Loucy (cell line): ENCODE results near the gene RUFY3.

ENCODE experiments used
- H2AFZ ChIP-seq: fragments of 200-600 bp; sonication (generic); 2 replicates; pipeline ENCODE4 v1.6.0; 2016; ENCODE audit warnings: antibody characterized with exemption, mild to moderate bottlenecking, low read length, moderate library complexity
- H3F3A ChIP-seq: fragments of 200-600 bp; 2 replicates; pipeline ENCODE4 v1.6.0; 2016; ENCODE audit warnings: antibody characterized with exemption, low read depth, mild to moderate bottlenecking
- H3K27me3 ChIP-seq: fragments of 200-600 bp; sonication (generic); 2 replicates; pipeline ENCODE4 v1.6.1; 2014; ENCODE audit warnings: low read length, mild to moderate bottlenecking; ENCODE audit not compliant: insufficient read depth, poor library complexity, severe bottlenecking
- H3K36me3 ChIP-seq: fragments of 200-600 bp; sonication (generic); 2 replicates; pipeline ENCODE4 v1.6.1; 2016; ENCODE audit warnings: low read length; ENCODE audit not compliant: insufficient read depth
- H3K4me1 ChIP-seq: fragments of 200-600 bp; sonication (generic); 2 replicates; pipeline ENCODE4 v1.5.1; 2014; ENCODE audit warnings: low read length, mild to moderate bottlenecking; ENCODE audit not compliant: insufficient read depth, poor library complexity, severe bottlenecking
- H3K4me2 ChIP-seq: fragments of 200-600 bp; sonication (generic); 2 replicates; pipeline ENCODE4 v1.6.0; 2014; ENCODE audit warnings: antibody characterized with exemption, low read length, low read depth, mild to moderate bottlenecking; ENCODE audit not compliant: poor library complexity, severe bottlenecking
- H3K4me3 ChIP-seq: fragments of 200-600 bp; sonication (generic); 2 replicates; pipeline ENCODE4 v1.5.1; 2014; ENCODE audit warnings: low read length, mild to moderate bottlenecking, mixed read lengths; ENCODE audit not compliant: poor library complexity, severe bottlenecking
- H3K79me2 ChIP-seq: fragments of 200-600 bp; sonication (generic); 2 replicates; pipeline ENCODE4 v1.6.1; 2014; ENCODE audit warnings: low read length; ENCODE audit not compliant: insufficient read depth
- H3K9ac ChIP-seq: fragments of 200-600 bp; sonication (generic); 2 replicates; pipeline ENCODE4 v1.6.0; 2014; ENCODE audit warnings: mild to moderate bottlenecking, low read depth, low read length, moderate library complexity; ENCODE audit not compliant: poor library complexity, severe bottlenecking
- H3K9me2 ChIP-seq: fragments of 200-600 bp; sonication (generic); replicated peaks from 2 replicates; pipeline ENCODE4 v1.6.1; 2016; ENCODE audit warnings: low read depth, low read length, mixed read lengths
- H3K9me3 ChIP-seq: fragments of 200-600 bp; sonication (generic); 2 replicates; pipeline ENCODE4 v1.6.1; 2014; ENCODE audit warnings: mild to moderate bottlenecking, antibody characterized with exemption, low read length, low read depth; ENCODE audit not compliant: insufficient read depth
- H4K20me1 ChIP-seq: fragments of 200-600 bp; sonication (generic); 2 replicates; pipeline ENCODE4 v1.6.0; 2014; ENCODE audit warnings: antibody characterized with exemption, low read length, mild to moderate bottlenecking; ENCODE audit not compliant: insufficient read depth, poor library complexity, severe bottlenecking
- EZH2phosphoT487 ChIP-seq: fragments of 200-600 bp; IDR thresholded peaks from 2 replicates; pipeline ENCODE4 v1.6.1; 2018; ENCODE audit warnings: antibody characterized with exemption, mild to moderate bottlenecking, moderate library complexity, borderline replicate concordance
- TF ChIP-seq, protein P1 (sequence below): fragments of 200-600 bp; sonication (generic); conservative IDR thresholded peaks from 2 replicates; pipeline ENCODE4 v1.5.1; 2014; ENCODE audit warnings: mild to moderate bottlenecking, antibody characterized with exemption, low read length

RUFY3 gene

DNA sequence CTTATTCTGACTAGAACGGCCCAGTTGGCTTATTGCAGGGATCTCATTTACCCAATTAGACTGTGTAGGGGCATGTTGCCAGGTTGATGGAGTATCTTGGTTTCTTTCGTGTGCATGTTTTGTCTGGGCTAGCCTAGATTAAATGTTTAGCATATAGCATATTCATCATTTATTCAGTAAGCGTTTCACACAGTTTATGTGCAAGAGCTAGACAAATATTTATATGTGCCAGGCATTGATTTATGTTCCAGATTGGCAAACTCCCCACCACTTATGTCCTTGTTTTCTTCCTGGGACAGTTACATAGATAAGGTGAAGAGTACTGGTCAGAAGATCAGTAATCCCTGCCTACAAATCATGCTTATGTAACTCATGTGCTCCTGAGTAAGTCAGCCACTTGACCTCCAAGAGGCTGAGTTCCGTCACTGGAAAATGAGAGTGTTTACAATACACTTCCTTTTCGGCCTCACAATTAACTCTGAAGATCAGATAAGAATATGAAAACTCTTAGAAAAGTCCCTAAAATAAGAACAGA, 57.2 kb downstream of the RUFY3 start:
- H3K9me2 ChIP-seq = no peaks in the 10 kb centered on the region
- H3K36me3 ChIP-seq = peaks cover 31% of the 10 kb centered on the region
- H2AFZ ChIP-seq = no peak overlapping the region
- H3K79me2 ChIP-seq = no peaks in the 10 kb centered on the region
- H3K27me3 ChIP-seq = no peaks in the 10 kb centered on the region
- TF ChIP-seq, protein P1, sequence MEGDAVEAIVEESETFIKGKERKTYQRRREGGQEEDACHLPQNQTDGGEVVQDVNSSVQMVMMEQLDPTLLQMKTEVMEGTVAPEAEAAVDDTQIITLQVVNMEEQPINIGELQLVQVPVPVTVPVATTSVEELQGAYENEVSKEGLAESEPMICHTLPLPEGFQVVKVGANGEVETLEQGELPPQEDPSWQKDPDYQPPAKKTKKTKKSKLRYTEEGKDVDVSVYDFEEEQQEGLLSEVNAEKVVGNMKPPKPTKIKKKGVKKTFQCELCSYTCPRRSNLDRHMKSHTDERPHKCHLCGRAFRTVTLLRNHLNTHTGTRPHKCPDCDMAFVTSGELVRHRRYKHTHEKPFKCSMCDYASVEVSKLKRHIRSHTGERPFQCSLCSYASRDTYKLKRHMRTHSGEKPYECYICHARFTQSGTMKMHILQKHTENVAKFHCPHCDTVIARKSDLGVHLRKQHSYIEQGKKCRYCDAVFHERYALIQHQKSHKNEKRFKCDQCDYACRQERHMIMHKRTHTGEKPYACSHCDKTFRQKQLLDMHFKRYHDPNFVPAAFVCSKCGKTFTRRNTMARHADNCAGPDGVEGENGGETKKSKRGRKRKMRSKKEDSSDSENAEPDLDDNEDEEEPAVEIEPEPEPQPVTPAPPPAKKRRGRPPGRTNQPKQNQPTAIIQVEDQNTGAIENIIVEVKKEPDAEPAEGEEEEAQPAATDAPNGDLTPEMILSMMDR = no peak
- TF ChIP-seq EZH2phosphoT487 = no peak
- H3K4me1 ChIP-seq = no peaks in the 10 kb centered on the region
- no peaks in the 10 kb centered on the region for H3K9me3 ChIP-seq
- no peaks in the 10 kb centered on the region for H4K20me1 ChIP-seq
- H3K4me2 ChIP-seq = no peak overlapping the region
- no peak overlapping the region for H3K4me3 ChIP-seq
- H3K9ac ChIP-seq = no peak overlapping the region
- H3F3A ChIP-seq = no peaks in the 10 kb centered on the region

DNA sequence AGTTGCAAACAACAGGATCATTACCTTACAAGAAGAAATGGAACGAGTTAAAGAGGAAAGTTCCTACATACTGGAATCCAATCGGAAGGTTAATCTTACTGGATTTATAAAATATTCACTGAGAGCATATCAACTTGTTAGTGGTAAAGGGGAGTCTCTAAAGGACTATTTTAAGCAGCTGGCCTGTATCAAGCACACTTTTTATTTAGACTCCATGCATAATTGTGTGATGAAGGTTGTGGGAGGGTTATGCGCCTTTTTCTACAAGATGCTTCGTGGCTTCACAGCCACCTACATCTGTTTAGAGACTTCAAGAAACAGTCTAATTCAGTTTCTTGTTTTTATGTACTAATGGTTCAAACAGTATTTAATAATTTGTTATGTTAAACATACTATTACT, 61.3 kb downstream of the RUFY3 start:
- H3K4me1 ChIP-seq = no peaks in the 10 kb centered on the region
- H3K9me3 ChIP-seq = no peaks in the 10 kb centered on the region
- no peaks in the 10 kb centered on the region for H3K27me3 ChIP-seq
- no peaks in the 10 kb centered on the region for H3F3A ChIP-seq
- no peaks in the 10 kb centered on the region for H3K79me2 ChIP-seq
- TF ChIP-seq EZH2phosphoT487 = no peak
- TF ChIP-seq, protein P1 = no peak
- H3K36me3 ChIP-seq = peaks cover 37% of the 10 kb centered on the region
- H3K9me2 ChIP-seq = no peaks in the 10 kb centered on the region
- H3K9ac ChIP-seq = no peak overlapping the region
- no peaks in the 10 kb centered on the region for H4K20me1 ChIP-seq
- no peak overlapping the region for H3K4me2 ChIP-seq
- no peak overlapping the region for H2AFZ ChIP-seq
- no peak overlapping the region for H3K4me3 ChIP-seq

DNA sequence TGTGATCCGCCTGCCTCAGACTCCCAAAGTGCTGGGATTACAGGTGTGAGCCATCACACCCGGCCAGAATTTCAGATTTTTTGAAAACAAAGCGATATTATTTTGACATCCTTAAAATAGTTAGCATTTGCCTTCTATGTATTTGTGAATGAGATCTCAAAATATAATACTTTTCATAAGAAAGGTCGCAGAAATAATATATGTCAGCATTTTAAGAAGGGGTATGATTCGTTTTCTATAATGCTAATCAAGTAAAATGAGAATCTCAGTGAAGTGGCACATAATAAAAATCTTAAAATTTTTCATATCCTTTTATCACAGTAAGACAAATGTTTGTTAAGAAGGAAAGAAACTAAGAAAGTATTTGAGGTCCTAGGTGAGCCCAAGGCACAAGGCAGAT, 65.7 kb downstream of the RUFY3 start:
- H3K4me2 ChIP-seq = no peak overlapping the region
- no peak overlapping the region for H3K4me3 ChIP-seq
- no peaks in the 10 kb centered on the region for H3F3A ChIP-seq
- H2AFZ ChIP-seq = no peak overlapping the region
- H3K27me3 ChIP-seq = no peaks in the 10 kb centered on the region
- no peaks in the 10 kb centered on the region for H4K20me1 ChIP-seq
- H3K9me3 ChIP-seq = no peaks in the 10 kb centered on the region
- H3K9ac ChIP-seq = no peak overlapping the region
- H3K4me1 ChIP-seq = no peaks in the 10 kb centered on the region
- no peak for TF ChIP-seq EZH2phosphoT487
- TF ChIP-seq, protein P1 = no peak
- H3K9me2 ChIP-seq = no peaks in the 10 kb centered on the region
- peaks cover 31% of the 10 kb centered on the region; the same call in 1 of the 2 replicates for H3K36me3 ChIP-seq
- no peaks in the 10 kb centered on the region for H3K79me2 ChIP-seq
